A549 (cell line): ENCODE data around the gene MINDY3. TPM values are rescaled to one million over a fixed set of nuclear protein-coding genes. Genes with fewer than 3 reads are reported as not detected.

Source experiments
- ATAC-seq, 2 experiments: fragments of 200-7000 bp in 1 of 2; fragments of >200 bp in 1 of 2; cut with Nextera tagmentation in 1 of 2; cut with Tn5 transposase in 1 of 2; 3 replicates each; pipeline versions ENCODE4 v1.8.0 to v1.9.1; 2018 to 2020; ENCODE audit warnings: mild to moderate bottlenecking in 1 of 2, moderate library complexity in 1 of 2
- CTCF ChIA-PET: fragments of 300-600 bp; sonication (Branson Sonifier 250); formaldehyde crosslinking; extraction: SDS; loops from one replicate; lab custom pipeline; 2021; ENCODE audit warnings: antibody characterized with exemption, inconsistent platforms; lab: Yijun Ruan, JAX
- POLR2A ChIA-PET: fragments of 350-600 bp; formaldehyde crosslinking; extraction: SDS; loops from one replicate; lab custom pipeline; 2021; ENCODE audit warnings: antibody characterized with exemption, inconsistent platforms; lab: Yijun Ruan, JAX
- DNase-seq, 2 experiments: peaks; one replicate each; pipeline versions ENCODE4 v3.0.0 to v3.0.0-alpha.2; 2011 to 2016; ENCODE audit warnings: low read depth in 1 of 2, low spot score in 1 of 2
- FAIRE-seq: peaks from 2 replicates; lab custom pipeline; 2011; peaks lifted over from hg19 to GRCh38; lab: Jason Lieb, UNC
- H3K27ac ChIP-seq, 2 experiments: fragments of >200 bp; sonication (Bioruptor Twin); formaldehyde crosslinking; 3 replicates each; pipeline ENCODE4 v1.5.1; 2016 to 2017
- H3K4me1 ChIP-seq: fragments of >200 bp; sonication (Bioruptor Twin); formaldehyde crosslinking; 3 replicates; pipeline ENCODE4 v1.6.1; 2016
- H3K4me2 ChIP-seq: fragments of >200 bp; sonication (Bioruptor Twin); formaldehyde crosslinking; 3 replicates; pipeline ENCODE4 v1.6.1; 2016
- H3K4me3 ChIP-seq: fragments of >200 bp; sonication (Bioruptor Twin); formaldehyde crosslinking; 3 replicates; pipeline ENCODE4 v1.5.1; 2016
- H3K9me3 ChIP-seq: fragments of >200 bp; sonication (Bioruptor Twin); formaldehyde crosslinking; 3 replicates; pipeline ENCODE4 v1.6.1; 2016
- CBX2 ChIP-seq: fragments of 200-600 bp; sonication (generic); IDR thresholded peaks from 2 replicates; pipeline ENCODE4 v1.6.1; 2016; ENCODE audit warnings: low read depth, mild to moderate bottlenecking, borderline replicate concordance
- CBX8 ChIP-seq: fragments of 200-600 bp; sonication (generic); IDR thresholded peaks from 2 replicates; pipeline ENCODE4 v1.6.1; 2016
- EHMT2 ChIP-seq: fragments of 200-600 bp; sonication (generic); IDR thresholded peaks from 2 replicates; pipeline ENCODE4 v1.6.1; 2016; ENCODE audit warnings: antibody characterized with exemption, low read depth, mild to moderate bottlenecking, moderate library complexity
- HEYL ChIP-seq: fragments of 250-450 bp; sonication (Bioruptor Pico); IDR thresholded peaks from 2 replicates; pipeline ENCODE4 v1.8.0; 2021; ENCODE audit warnings: mild to moderate bottlenecking, moderate library complexity
- JUN ChIP-seq, 2 experiments: fragments of >200 bp; sonication (Bioruptor Twin); formaldehyde crosslinking; IDR thresholded peaks; 2 replicates in 1 of 2; 3 replicates in 1 of 2; pipeline ENCODE4 v1.6.1; 2016 to 2017
- JUNB ChIP-seq: fragments of >200 bp; sonication (Bioruptor Twin); formaldehyde crosslinking; IDR thresholded peaks from 2 replicates; pipeline ENCODE4 v1.6.1; 2016
- MAFK ChIP-seq: fragments of 450-650 bp; IDR thresholded peaks from 2 replicates; pipeline ENCODE4 v1.6.1; 2014; ENCODE audit not compliant: partially characterized antibody
- NFE2L2 ChIP-seq: fragments of 150-350 bp; conservative IDR thresholded peaks from 2 replicates; pipeline ENCODE4 v1.6.1; 2014; ENCODE audit warnings: low read length
- NR3C1 ChIP-seq: fragments of >200 bp; sonication (Bioruptor Twin); formaldehyde crosslinking; IDR thresholded peaks from 3 replicates; pipeline ENCODE4 v1.6.1; 2017
- RAD21 ChIP-seq, 2 experiments: fragments of >200 bp in 1 of 2; sonication (Bioruptor Twin) in 1 of 2; formaldehyde crosslinking in 1 of 2; IDR thresholded peaks in 1 of 2; conservative IDR thresholded peaks in 1 of 2; 2 replicates in 1 of 2; 3 replicates in 1 of 2; pipeline ENCODE4 v1.6.1; 2012 to 2018; ENCODE audit warnings: inconsistent platforms in 1 of 2
- RFX5 ChIP-seq: fragments of 450-650 bp; IDR thresholded peaks from 2 replicates; pipeline ENCODE4 v1.7.1; 2014; ENCODE audit warnings: antibody characterized with exemption, mild to moderate bottlenecking, moderate library complexity
- RNF2 ChIP-seq: fragments of 200-600 bp; sonication (generic); IDR thresholded peaks from 2 replicates; pipeline ENCODE4 v1.6.1; 2016; ENCODE audit warnings: low read depth, mild to moderate bottlenecking, antibody characterized with exemption, moderate library complexity, borderline replicate concordance
- SMC3 ChIP-seq: fragments of >200 bp; sonication (Bioruptor Twin); formaldehyde crosslinking; IDR thresholded peaks from 3 replicates; pipeline ENCODE4 v1.6.1; 2018; ENCODE audit warnings: inconsistent platforms
- SREBF2 ChIP-seq: fragments of 450-650 bp; IDR thresholded peaks from 2 replicates; pipeline ENCODE4 v1.6.1; 2014; ENCODE audit warnings: mild to moderate bottlenecking, moderate library complexity
- ZSCAN20 ChIP-seq: fragments of 250-450 bp; sonication (Bioruptor Pico); IDR thresholded peaks from 2 replicates; pipeline ENCODE4 v1.8.0; 2022; ENCODE audit warnings: mild to moderate bottlenecking, moderate library complexity
- WGBS: methylation state at CpG from one replicate; pipeline ENCODE4 v1.1.6; 2017; ENCODE audit errors: missing lambda C conversion rate; 5-methylcytosine and 5-hydroxymethylcytosine counted together
- polyA plus RNA-seq, 4 experiments: library from polyadenylated mRNA; depleted of rRNA in 3 of 4; stranded (reverse); fragments of >200 nt; fragmentation: RNase III in 1 of 4; extraction: RNeasy Plus Mini Kit Qiagen cat#74134 plus additional on column Dnase treatment in 1 of 4; gene quantifications; 2 replicates in 3 of 4; 3 replicates in 1 of 4; pipeline ENCODE4 v1.2.3, GENCODE V29; 2011 to 2017
- TF ChIP-seq, protein P1 (sequence below): fragments of 200-600 bp; sonication (generic); IDR thresholded peaks from 2 replicates; pipeline ENCODE4 v1.6.1; 2016; ENCODE audit warnings: antibody characterized with exemption, mild to moderate bottlenecking, moderate library complexity
- TF ChIP-seq, protein P2 (sequence below): IDR thresholded peaks from 2 replicates; pipeline ENCODE4 v1.6.1; 2012; ENCODE audit warnings: low read depth, borderline replicate concordance
- TF ChIP-seq, protein P3 (sequence below): IDR thresholded peaks from 2 replicates; pipeline ENCODE4 v1.6.1; 2012

MINDY3 gene
- polyA plus RNA-seq, 2 of the 4 experiments (the other 2 are of a cell fraction), result 14.4 to 25.3 TPM

DNA sequence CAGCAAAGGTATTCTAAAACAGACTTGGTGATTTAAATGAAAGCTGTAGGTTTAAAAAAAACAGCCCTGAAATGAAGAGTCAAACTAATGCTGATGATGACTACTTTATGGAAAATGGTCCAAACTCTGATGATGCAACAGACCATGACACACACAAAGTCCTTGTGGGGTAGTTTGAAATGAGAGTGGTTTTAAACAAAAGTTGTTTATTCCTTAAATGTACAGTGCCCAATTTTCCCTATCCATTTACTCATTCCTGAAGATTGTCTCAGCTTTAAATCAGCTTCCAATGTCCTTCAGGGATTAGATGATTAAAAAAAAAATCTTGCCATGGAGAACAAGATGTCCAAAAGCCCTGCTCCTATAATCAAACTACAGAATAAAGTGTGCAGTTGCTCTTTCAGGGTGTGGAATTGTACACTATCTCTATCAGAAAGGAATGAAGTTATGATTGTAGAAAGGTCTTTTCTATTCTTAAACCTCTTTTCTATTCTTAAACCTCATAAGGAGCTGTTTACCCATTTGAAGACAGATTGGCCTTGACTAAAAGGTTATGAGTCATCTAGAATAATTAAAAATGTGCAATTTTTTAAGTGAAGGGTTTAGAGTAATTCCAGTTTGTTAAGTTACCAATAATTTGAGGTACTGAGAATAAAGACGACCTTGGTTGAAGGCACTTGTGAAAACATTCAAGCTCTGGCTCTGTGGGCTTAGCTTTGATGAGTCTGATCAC is 70.3 kb downstream of the MINDY3 start (continued):
- TF ChIP-seq, protein P1, sequence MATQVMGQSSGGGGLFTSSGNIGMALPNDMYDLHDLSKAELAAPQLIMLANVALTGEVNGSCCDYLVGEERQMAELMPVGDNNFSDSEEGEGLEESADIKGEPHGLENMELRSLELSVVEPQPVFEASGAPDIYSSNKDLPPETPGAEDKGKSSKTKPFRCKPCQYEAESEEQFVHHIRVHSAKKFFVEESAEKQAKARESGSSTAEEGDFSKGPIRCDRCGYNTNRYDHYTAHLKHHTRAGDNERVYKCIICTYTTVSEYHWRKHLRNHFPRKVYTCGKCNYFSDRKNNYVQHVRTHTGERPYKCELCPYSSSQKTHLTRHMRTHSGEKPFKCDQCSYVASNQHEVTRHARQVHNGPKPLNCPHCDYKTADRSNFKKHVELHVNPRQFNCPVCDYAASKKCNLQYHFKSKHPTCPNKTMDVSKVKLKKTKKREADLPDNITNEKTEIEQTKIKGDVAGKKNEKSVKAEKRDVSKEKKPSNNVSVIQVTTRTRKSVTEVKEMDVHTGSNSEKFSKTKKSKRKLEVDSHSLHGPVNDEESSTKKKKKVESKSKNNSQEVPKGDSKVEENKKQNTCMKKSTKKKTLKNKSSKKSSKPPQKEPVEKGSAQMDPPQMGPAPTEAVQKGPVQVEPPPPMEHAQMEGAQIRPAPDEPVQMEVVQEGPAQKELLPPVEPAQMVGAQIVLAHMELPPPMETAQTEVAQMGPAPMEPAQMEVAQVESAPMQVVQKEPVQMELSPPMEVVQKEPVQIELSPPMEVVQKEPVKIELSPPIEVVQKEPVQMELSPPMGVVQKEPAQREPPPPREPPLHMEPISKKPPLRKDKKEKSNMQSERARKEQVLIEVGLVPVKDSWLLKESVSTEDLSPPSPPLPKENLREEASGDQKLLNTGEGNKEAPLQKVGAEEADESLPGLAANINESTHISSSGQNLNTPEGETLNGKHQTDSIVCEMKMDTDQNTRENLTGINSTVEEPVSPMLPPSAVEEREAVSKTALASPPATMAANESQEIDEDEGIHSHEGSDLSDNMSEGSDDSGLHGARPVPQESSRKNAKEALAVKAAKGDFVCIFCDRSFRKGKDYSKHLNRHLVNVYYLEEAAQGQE, result no peak
- TF ChIP-seq HEYL (CRISPR knock-in tag) (no peak), RAD21 (conservative IDR thresholded peaks at IDR 0.05 in 1 of 2, IDR thresholded peaks at IDR 0.05 in 1 of 2) (no peak), SMC3 (no peak), NR3C1 (no peak)

DNA sequence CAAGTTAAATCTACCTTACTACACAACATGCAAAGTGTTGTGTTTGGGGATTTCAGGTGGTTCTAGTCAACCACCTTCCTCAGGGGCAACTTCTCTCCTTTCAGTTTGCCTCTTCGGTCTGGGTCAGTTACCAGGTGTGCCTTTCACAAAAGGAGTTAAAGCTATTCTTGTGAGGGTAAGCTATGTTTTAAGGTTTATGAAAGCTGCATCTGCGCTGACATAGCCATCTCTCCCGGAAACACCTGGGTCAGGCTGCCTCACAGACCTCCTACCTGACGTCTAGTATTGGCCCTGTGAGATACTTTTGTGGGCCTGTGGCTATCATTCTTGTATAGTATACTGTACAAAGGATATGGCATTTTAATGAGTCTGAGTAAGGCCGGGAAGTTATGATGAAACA is 72.9 kb downstream of the MINDY3 start:
- no peak for DNase-seq
- no peak for FAIRE-seq
- H3K4me2 ChIP-seq, result no peak overlapping the region
- 88% methylated on average over 5 of the region's 5 CpGs for WGBS
- ChIA-PET POLR2A (no interaction called here), CTCF (no interaction called here)
- no peak for ATAC-seq
- TF ChIP-seq RFX5, result no peak
- TF ChIP-seq, protein P2, sequence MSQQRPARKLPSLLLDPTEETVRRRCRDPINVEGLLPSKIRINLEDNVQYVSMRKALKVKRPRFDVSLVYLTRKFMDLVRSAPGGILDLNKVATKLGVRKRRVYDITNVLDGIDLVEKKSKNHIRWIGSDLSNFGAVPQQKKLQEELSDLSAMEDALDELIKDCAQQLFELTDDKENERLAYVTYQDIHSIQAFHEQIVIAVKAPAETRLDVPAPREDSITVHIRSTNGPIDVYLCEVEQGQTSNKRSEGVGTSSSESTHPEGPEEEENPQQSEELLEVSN, result no peak
- no peak overlapping the region for H3K27ac ChIP-seq
- no peaks in the 10 kb centered on the region for H3K4me1 ChIP-seq
- H3K4me3 ChIP-seq, result no peak overlapping the region
- H3K9me3 ChIP-seq, result no peaks in the 10 kb centered on the region

DNA sequence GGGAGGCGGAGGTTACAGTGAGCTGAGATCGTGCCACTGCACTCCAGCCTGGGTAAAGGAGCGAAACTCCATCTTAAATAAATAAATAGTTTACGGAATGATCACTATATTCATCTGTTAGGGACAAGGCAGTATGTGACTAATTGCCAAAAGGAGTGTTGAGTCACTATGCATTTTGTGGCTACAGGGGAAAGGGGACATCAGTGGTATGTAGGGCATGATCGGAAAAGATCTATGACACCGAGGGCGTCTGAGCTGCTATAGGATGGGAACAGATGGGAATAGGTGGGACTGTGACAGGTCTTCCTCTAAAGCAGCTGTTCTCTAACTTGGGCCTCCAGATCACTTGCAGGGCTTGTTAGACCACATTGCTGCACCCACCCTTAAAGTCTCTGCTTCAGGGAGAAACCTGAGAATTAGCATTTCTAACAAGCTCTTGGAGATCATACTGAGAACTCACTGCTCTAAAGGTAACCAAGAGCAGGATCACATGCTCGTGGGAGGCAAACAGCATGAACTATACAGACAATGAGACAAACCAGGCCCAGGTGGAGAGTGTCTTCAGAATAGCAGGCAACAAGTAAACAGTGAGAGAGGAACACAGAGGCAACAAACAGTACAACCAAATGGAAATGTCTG is 75.5 kb downstream of the MINDY3 start:
- H3K4me3 ChIP-seq, result no peak overlapping the region
- no peak for TF ChIP-seq MAFK
- TF ChIP-seq JUNB, result no peak
- TF ChIP-seq, protein P1, result no peak
- no peak for TF ChIP-seq SREBF2
- TF ChIP-seq RNF2, result no peak
- no peak for TF ChIP-seq ZSCAN20
- no peak for TF ChIP-seq EHMT2
- TF ChIP-seq CBX8, result no peak
- TF ChIP-seq JUN (IDR thresholded peaks at IDR 0.05), result no peak
- TF ChIP-seq NFE2L2, result no peak
- TF ChIP-seq CBX2, result no peak
- TF ChIP-seq, protein P3, sequence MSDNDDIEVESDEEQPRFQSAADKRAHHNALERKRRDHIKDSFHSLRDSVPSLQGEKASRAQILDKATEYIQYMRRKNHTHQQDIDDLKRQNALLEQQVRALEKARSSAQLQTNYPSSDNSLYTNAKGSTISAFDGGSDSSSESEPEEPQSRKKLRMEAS, result no peak
- 93% methylated on average over 8 of the region's 8 CpGs for WGBS
- no peak for DNase-seq
- POLR2A ChIA-PET, result no interaction called here
- ATAC-seq, result no peak
- no peak overlapping the region for H3K27ac ChIP-seq
- no peak for FAIRE-seq
- CTCF ChIA-PET, result interaction anchor here (0.6 kb wide), 1 partner anchor 58 kb away, joined by 5 read pairs; no protein-coding TSS in a partner anchor
- H3K4me1 ChIP-seq, result no peaks in the 10 kb centered on the region
- H3K4me2 ChIP-seq, result no peak overlapping the region
- H3K9me3 ChIP-seq, result no peaks in the 10 kb centered on the region
